ENCODE data around the gene C19orf67. TPM values are rescaled to one million over a fixed set of nuclear protein-coding genes. Genes with fewer than 3 reads are reported as not detected.

The C19orf67 gene
- total and polyA plus RNA-seq, 10 donors, result 4.9 TPM; not detected in 9

DNA sequence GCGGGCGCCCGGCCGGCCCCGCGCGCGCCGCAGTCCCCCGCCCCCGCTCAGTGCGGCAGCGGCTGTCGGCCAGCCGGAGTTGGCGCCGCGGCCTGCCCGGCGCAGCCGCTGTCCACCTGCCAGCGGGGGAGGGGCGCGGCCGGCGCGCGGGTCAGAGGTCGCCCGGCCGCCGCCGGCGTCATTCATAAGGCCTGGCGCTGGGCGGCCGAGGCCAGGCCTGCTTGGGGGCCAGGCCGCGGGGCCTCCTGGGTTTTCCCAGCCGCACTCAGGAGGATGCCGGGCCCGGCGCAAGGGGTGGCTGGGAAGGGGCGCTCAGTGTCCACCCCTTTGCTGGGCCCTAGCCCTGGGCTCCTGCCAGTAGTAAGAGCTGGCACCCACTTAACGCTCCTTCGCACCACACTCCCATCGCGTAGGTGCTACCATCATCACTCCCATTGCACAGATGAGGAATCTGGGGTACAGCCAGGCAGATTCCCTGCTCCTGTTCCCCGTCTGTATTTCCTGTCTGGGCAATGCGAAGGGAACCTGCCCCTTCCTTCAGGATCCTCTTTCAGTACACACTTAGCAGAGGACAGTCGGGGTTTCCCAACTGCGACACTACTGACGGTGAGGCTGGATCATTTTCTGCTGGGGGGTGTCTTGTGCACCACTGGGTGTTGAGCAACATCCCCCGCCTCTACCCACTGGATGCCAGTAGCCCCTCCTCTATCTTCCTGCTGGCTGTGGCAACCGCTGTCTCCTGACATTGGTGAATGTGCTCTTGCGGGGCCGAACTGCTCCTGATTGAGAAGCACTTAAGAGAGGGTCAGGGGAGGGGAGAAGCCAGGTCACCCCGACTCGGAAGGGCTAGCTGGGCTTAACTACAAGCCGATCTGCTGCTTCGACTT lies 32.8 kb upstream of the C19orf67 start:
- no peaks in the 10 kb centered on the region for H3K27me3 ChIP-seq (replicated peaks in 1 of 7)
- peak; percentile 89 for DNase-seq
- peak overlapping the region; percentile 90 to 99 (median 96) for H3K27ac ChIP-seq
- peak overlapping the region; percentile 34 to 95 (median 54) for H3K4me3 ChIP-seq
- peak in 2 of 3 donors; percentile 7 to 47 for TF ChIP-seq POLR2A (IDR thresholded peaks at IDR 0.05)
- TF ChIP-seq POLR2AphosphoS5 (IDR thresholded peaks at IDR 0.05), result peak in 2 of 3 donors; percentile 73 to 80
- TF ChIP-seq, protein P1, sequence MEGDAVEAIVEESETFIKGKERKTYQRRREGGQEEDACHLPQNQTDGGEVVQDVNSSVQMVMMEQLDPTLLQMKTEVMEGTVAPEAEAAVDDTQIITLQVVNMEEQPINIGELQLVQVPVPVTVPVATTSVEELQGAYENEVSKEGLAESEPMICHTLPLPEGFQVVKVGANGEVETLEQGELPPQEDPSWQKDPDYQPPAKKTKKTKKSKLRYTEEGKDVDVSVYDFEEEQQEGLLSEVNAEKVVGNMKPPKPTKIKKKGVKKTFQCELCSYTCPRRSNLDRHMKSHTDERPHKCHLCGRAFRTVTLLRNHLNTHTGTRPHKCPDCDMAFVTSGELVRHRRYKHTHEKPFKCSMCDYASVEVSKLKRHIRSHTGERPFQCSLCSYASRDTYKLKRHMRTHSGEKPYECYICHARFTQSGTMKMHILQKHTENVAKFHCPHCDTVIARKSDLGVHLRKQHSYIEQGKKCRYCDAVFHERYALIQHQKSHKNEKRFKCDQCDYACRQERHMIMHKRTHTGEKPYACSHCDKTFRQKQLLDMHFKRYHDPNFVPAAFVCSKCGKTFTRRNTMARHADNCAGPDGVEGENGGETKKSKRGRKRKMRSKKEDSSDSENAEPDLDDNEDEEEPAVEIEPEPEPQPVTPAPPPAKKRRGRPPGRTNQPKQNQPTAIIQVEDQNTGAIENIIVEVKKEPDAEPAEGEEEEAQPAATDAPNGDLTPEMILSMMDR (IDR thresholded peaks at IDR 0.05 in 8 of 11, conservative IDR thresholded peaks at IDR 0.05 in 3 of 11), result no peak
- no peaks in the 10 kb centered on the region for H3K36me3 ChIP-seq
- H3K9me3 ChIP-seq, result no peaks in the 10 kb centered on the region
- 2 to 14% (median 5%) methylated on average over 16 to 61 of the region's 61 CpGs for WGBS, 5 donors
- H3K4me1 ChIP-seq, result peaks cover 25 to 75% (median 60%) of the 10 kb centered on the region in 6 donors
- intact Hi-C loops (cut with DNase I; ENCODE audit: low total_unique reads), result no loop called here

DNA sequence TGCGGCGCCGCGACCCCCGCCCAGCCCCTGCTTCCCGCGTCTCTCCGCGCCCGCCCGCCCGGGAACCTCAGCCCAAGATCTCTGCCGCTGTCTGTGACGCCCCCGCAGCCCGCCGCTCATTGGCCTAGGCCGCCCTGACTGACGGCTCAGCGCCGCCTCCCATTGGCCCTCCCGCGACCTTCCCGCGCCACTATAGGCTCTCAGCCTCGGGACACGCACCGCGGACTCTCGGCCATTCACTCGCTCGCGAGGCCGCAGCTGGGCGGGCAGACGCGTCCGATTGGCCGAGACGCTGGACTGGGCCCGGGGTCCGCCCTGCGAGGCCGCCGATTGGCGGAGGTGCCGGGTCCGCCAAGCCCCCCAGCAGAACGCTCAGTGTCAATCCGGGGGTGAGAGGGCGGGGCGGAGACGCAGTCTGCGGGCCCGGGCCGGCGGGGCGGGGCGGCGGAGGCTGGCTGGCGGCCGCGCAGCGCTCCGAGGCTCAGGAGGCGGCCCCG lies 32.1 kb upstream of the C19orf67 start, which contains the start of gene PRKACA:
Gene PRKACA, minus strand, starts transcription at position 95 of the 497 bp plus-strand sequence. CDS start 215 bp downstream, outside the sequence.
- intact Hi-C loops (cut with DNase I; ENCODE audit: low total_unique reads), result no loop called here
- peak; percentile 100 for DNase-seq
- peak; percentile 75 to 89 (median 84) for TF ChIP-seq POLR2AphosphoS5 (IDR thresholded peaks at IDR 0.05)
- no peak for TF ChIP-seq POLR2A (IDR thresholded peaks at IDR 0.05)
- TF ChIP-seq, protein P1 (IDR thresholded peaks at IDR 0.05 in 8 of 11, conservative IDR thresholded peaks at IDR 0.05 in 3 of 11), result peak in 2 of 11 experiments; percentile 32 to 38
- H3K9me3 ChIP-seq, result no peaks in the 10 kb centered on the region
- H3K27ac ChIP-seq, result peak within 1 kb of the TSS; percentile 90 to 99 (median 96)
- no peaks in the 10 kb centered on the region for H3K27me3 ChIP-seq (replicated peaks in 1 of 7)
- H3K4me1 ChIP-seq, result peaks cover 32 to 82% (median 67%) of the 10 kb centered on the region in 6 donors
- H3K36me3 ChIP-seq, result no peaks in the 10 kb centered on the region
- H3K4me3 ChIP-seq, result peak within 1 kb of the TSS; percentile 71 to 95 (median 86)
- 0 to 1% (median 1%) methylated on average over 16 to 67 of the region's 67 CpGs for WGBS, 5 donors

DNA sequence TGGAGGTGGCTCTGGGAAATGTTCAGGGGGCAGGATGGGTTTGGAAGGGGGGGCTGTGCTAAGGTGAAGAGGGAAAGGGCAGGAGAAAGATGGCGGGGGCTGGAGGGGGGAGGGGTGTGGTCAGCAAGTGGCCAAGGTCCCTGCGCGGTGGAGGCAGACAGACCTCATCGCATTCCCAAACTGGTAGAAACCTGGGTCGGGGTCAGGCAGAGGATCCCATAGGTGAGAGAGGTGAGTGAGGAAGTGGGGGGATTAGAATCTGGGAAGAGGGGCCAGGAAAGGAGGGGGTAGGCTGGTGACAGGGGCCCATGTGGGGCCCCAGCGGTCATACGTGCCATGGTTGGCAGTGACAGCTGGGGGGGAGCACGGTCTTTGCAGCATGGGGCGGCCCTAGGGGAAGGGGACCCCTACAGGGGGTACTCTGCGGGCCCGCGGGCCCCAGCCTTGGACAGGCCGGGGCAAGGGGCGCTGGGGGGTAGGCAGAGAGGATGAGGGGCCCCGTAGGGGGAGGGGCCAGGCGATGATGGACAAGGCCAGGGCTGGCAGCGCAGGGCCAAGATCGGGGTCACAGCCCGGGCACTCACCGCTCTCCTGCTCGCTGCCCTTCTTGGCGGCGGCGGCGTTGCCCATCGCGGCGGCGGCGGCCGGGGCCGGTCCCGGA lies 31.5 kb upstream of the C19orf67 start:
- H3K27me3 ChIP-seq (replicated peaks in 1 of 7), result no peaks in the 10 kb centered on the region
- peak overlapping the region; percentile 68 to 99 (median 92) for H3K27ac ChIP-seq
- H3K9me3 ChIP-seq, result no peaks in the 10 kb centered on the region
- H3K36me3 ChIP-seq, result no peaks in the 10 kb centered on the region
- WGBS, 5 donors, result 1 to 3% (median 2%) methylated on average over 15 to 33 of the region's 33 CpGs
- intact Hi-C loops (cut with DNase I; ENCODE audit: low total_unique reads), result no loop called here
- H3K4me3 ChIP-seq, result peak overlapping the region; percentile 71 to 95 (median 86)
- DNase-seq, result peak; percentile 91
- TF ChIP-seq POLR2AphosphoS5 (IDR thresholded peaks at IDR 0.05) (no peak), POLR2A (IDR thresholded peaks at IDR 0.05) (no peak)
- TF ChIP-seq, protein P1 (IDR thresholded peaks at IDR 0.05 in 8 of 11, conservative IDR thresholded peaks at IDR 0.05 in 3 of 11), result no peak
- H3K4me1 ChIP-seq, result peaks cover 38 to 89% (median 74%) of the 10 kb centered on the region in 6 donors

Measured in spleen (tissue), 11 donors.